H9 (cell line): Measurements from ENCODE around the gene ADAMTS18. TPM values are rescaled to one million over a fixed set of nuclear protein-coding genes. Genes with fewer than 3 reads are reported as not detected.

ENCODE experiments used
- DNase-seq: peaks from one replicate; pipeline ENCODE4 v3.0.0-alpha.2; 2017
- H2AFZ ChIP-seq: one replicate; pipeline ENCODE4 v1.6.1; 2013; ENCODE audit warnings: mild to moderate bottlenecking, low read length, control low read depth, moderate library complexity
- H2AK5ac ChIP-seq: 2 replicates; pipeline ENCODE4 v1.6.1; 2013; ENCODE audit warnings: low read length, control low read depth, mixed read lengths; ENCODE audit not compliant: insufficient read length
- H2BK120ac ChIP-seq: one replicate; pipeline ENCODE4 v1.6.1; 2013; ENCODE audit warnings: low read depth, mild to moderate bottlenecking, low read length, control low read depth, inconsistent platforms; ENCODE audit not compliant: poor library complexity, severe bottlenecking
- H2BK12ac ChIP-seq: 2 replicates; pipeline ENCODE4 v1.6.1; 2013; ENCODE audit warnings: low read length, control low read depth, mixed read lengths, low read depth; ENCODE audit not compliant: insufficient read length
- H2BK15ac ChIP-seq: 2 replicates; pipeline ENCODE4 v1.6.1; 2013; ENCODE audit warnings: low read depth, low read length, control low read depth
- H2BK20ac ChIP-seq: one replicate; pipeline ENCODE4 v1.6.1; 2013; ENCODE audit warnings: low read depth, mild to moderate bottlenecking, low read length, control low read depth, inconsistent platforms; ENCODE audit not compliant: poor library complexity, severe bottlenecking
- H2BK5ac ChIP-seq: 2 replicates; pipeline ENCODE4 v1.6.1; 2013; ENCODE audit warnings: low read length, control low read depth, mixed read lengths; ENCODE audit not compliant: insufficient read length
- H3K14ac ChIP-seq: 2 replicates; pipeline ENCODE4 v1.6.1; 2013; ENCODE audit warnings: low read length, control low read depth; ENCODE audit not compliant: insufficient read depth
- H3K18ac ChIP-seq: 2 replicates; pipeline ENCODE4 v1.6.1; 2013; ENCODE audit warnings: low read depth, mild to moderate bottlenecking, mixed read lengths, low read length, control low read depth; ENCODE audit not compliant: insufficient read length
- H3K23ac ChIP-seq: 2 replicates; pipeline ENCODE4 v1.6.1; 2013; ENCODE audit warnings: low read length, control low read depth, mixed read lengths, low read depth; ENCODE audit not compliant: insufficient read length
- H3K23me2 ChIP-seq: 2 replicates; pipeline ENCODE4 v1.6.1; 2013; ENCODE audit warnings: low read depth, mild to moderate bottlenecking, mixed read lengths, low read length, control low read depth; ENCODE audit not compliant: insufficient read length, poor library complexity, severe bottlenecking
- H3K27ac ChIP-seq: 2 replicates; pipeline ENCODE4 v1.5.1; 2013; ENCODE audit warnings: low read length, control low read depth, mixed read lengths, low read depth; ENCODE audit not compliant: insufficient read length
- H3K27me3 ChIP-seq: 2 replicates; pipeline ENCODE4 v1.6.1; 2013; ENCODE audit warnings: low read length, control low read depth, inconsistent platforms; ENCODE audit not compliant: insufficient read depth
- H3K4ac ChIP-seq: 2 replicates; pipeline ENCODE4 v1.6.1; 2013; ENCODE audit warnings: low read depth, mild to moderate bottlenecking, control low read depth, inconsistent platforms, low read length, moderate library complexity
- H3K4me1 ChIP-seq: 2 replicates; pipeline ENCODE4 v1.6.1; 2013; ENCODE audit warnings: low read length, control low read depth, inconsistent platforms; ENCODE audit not compliant: insufficient read depth
- H3K4me2 ChIP-seq: 2 replicates; pipeline ENCODE4 v1.6.1; 2013; ENCODE audit warnings: low read length, control low read depth, mixed read lengths; ENCODE audit not compliant: insufficient read length, insufficient read depth
- H3K56ac ChIP-seq: 2 replicates; pipeline ENCODE4 v1.6.1; 2013; ENCODE audit warnings: low read depth, mild to moderate bottlenecking, mixed read lengths, low read length, control low read depth; ENCODE audit not compliant: insufficient read length
- H3K79me1 ChIP-seq: 2 replicates; pipeline ENCODE4 v1.6.1; 2013; ENCODE audit warnings: low read depth, mild to moderate bottlenecking, moderate library complexity, low read length, control low read depth, inconsistent platforms; ENCODE audit not compliant: insufficient read depth, poor library complexity, severe bottlenecking
- H3K79me2 ChIP-seq: 2 replicates; pipeline ENCODE4 v1.6.1; 2013; ENCODE audit warnings: low read length, control low read depth, inconsistent platforms; ENCODE audit not compliant: insufficient read depth
- H3K9ac ChIP-seq: 2 replicates; pipeline ENCODE4 v1.6.1; 2013; ENCODE audit warnings: low read length, control low read depth, mixed read lengths; ENCODE audit not compliant: insufficient read length; ENCODE audit errors: extremely low read depth
- H3K9me3 ChIP-seq: one replicate; pipeline ENCODE4 v1.6.1; 2013; ENCODE audit warnings: low read depth, low read length, inconsistent platforms; ENCODE audit not compliant: control insufficient read depth
- H3T11ph ChIP-seq: one replicate; pipeline ENCODE4 v1.6.1; 2013; ENCODE audit warnings: mild to moderate bottlenecking, low read length, control low read depth, inconsistent platforms
- H4K20me1 ChIP-seq: one replicate; pipeline ENCODE4 v1.6.1; 2013; ENCODE audit not compliant: control insufficient read depth, insufficient read length, insufficient read depth
- H4K5ac ChIP-seq: 2 replicates; pipeline ENCODE4 v1.6.1; 2013; ENCODE audit warnings: low read depth, mild to moderate bottlenecking, mixed read lengths, low read length, control low read depth; ENCODE audit not compliant: insufficient read length
- H4K8ac ChIP-seq: replicated peaks from 2 replicates; pipeline ENCODE4 v1.6.1; 2013; ENCODE audit warnings: low read length, control low read depth, mixed read lengths, low read depth; ENCODE audit not compliant: insufficient read length
- H4K91ac ChIP-seq: 2 replicates; pipeline ENCODE4 v1.6.1; 2013; ENCODE audit warnings: low read depth, mild to moderate bottlenecking, moderate library complexity, mixed read lengths, low read length, control low read depth; ENCODE audit not compliant: insufficient read length
- H3K27ac Mint-ChIP-seq, 3 experiments: 2 replicates in 2 of 3; 3 replicates in 1 of 3; pipeline ENCODE4 v1.8.0; 2020 to 2021; ENCODE audit warnings: mixed read lengths in 3 of 3, mild to moderate bottlenecking in 1 of 3, moderate library complexity in 1 of 3
- H3K27me3 Mint-ChIP-seq: 2 replicates; pipeline ENCODE4 v1.8.0; 2021; ENCODE audit warnings: low read depth, mild to moderate bottlenecking, moderate library complexity, mixed read lengths
- H3K36me3 Mint-ChIP-seq, 3 experiments: 2 replicates in 2 of 3; 3 replicates in 1 of 3; pipeline ENCODE4 v1.8.0; 2020 to 2021; ENCODE audit warnings: low read depth in 3 of 3, mixed read lengths in 3 of 3; ENCODE audit not compliant: insufficient read depth in 1 of 3
- H3K4me1 Mint-ChIP-seq, 2 experiments: 2 replicates each; pipeline ENCODE4 v1.8.0; 2020; ENCODE audit warnings: mixed read lengths in 2 of 2
- H3K4me3 Mint-ChIP-seq, 2 experiments: 2 replicates in 1 of 2; 3 replicates in 1 of 2; pipeline ENCODE4 v1.8.0; 2020 to 2021; ENCODE audit warnings: mild to moderate bottlenecking in 2 of 2, mixed read lengths in 2 of 2, moderate library complexity in 1 of 2
- H3K9me3 Mint-ChIP-seq, 2 experiments: 2 replicates in 1 of 2; 3 replicates in 1 of 2; pipeline ENCODE4 v1.8.0; 2020; ENCODE audit warnings: mild to moderate bottlenecking in 2 of 2, mixed read lengths in 2 of 2, moderate library complexity in 1 of 2
- total RNA-seq: library from RNA; stranded (reverse); gene quantifications from 2 replicates; pipeline ENCODE4 v1.2.1, GENCODE V29; 2021
- TF ChIP-seq, protein P1 (sequence below): fragments of 200-600 bp; sonication (generic); conservative IDR thresholded peaks from 3 replicates; pipeline ENCODE4 v1.8.0; 2021; ENCODE audit warnings: antibody characterized with exemption, mild to moderate bottlenecking

The ADAMTS18 gene
- total RNA-seq, 1 experiment from 2014 or later: 0.07 TPM

DNA sequence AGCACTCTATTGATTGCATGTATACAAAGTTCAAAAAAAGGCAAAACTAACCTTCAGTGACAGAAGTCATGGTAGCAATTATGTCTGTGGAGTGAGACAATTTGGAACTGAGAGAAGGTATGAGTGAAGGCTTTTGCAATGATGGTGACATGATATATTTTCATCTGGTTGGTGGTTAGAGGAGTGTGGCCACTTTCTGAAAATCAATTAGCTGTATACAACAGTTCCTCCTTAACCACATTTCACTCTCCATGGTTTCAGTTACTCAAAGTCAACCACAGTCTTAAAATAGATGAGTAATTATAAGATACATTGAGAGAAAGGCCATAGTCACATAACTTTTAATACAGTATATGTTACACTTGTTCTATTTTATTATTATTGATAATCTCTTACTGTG is 26.2 kb downstream of the ADAMTS18 start:
- Histone ChIP-seq H3T11ph (no peak overlapping the region), H4K8ac (no peak overlapping the region), H3K79me1 (no peaks in the 10 kb centered on the region), H3K27me3 (no peaks in the 10 kb centered on the region), H3K9me3 (no peaks in the 10 kb centered on the region), H2BK120ac (no peak overlapping the region), H3K18ac (no peak overlapping the region), H3K4me1 (0 out of 2 replicates have a peak, but pooled peaks cover 2% of the 10 kb centered on the region), H2BK15ac (no peak overlapping the region), H3K23me2 (no peaks in the 10 kb centered on the region), H2AFZ (no peak overlapping the region), H4K91ac (no peak overlapping the region), H3K14ac (no peak overlapping the region), H3K56ac (no peak overlapping the region), H3K79me2 (no peaks in the 10 kb centered on the region), H4K5ac (no peak overlapping the region), H2BK5ac (no peak overlapping the region), H3K4me2 (no peak overlapping the region), H3K23ac (no peak overlapping the region), H2BK12ac (no peak overlapping the region), H3K27ac (no peak overlapping the region), H2AK5ac (no peak overlapping the region), H2BK20ac (no peak overlapping the region), H3K9ac (no peak overlapping the region), H4K20me1 (no peaks in the 10 kb centered on the region), H3K4ac (no peak overlapping the region)
- Mint-ChIP-seq H3K9me3 (peaks cover 3% of the 10 kb centered on the region in 2 experiments; a peak in 4 of 5 replicates), H3K27me3 (no peaks in the 10 kb centered on the region), H3K27ac (no peak overlapping the region), H3K4me3 (no peak overlapping the region), H3K4me1 (peaks cover 4 to 9% of the 10 kb centered on the region in 2 experiments), H3K36me3 (peaks cover 0 to 4% (median 0%) of the 10 kb centered on the region in 3 experiments; a peak in 1 of 7 replicates)
- DNase-seq: no peak
- TF ChIP-seq, protein P1, sequence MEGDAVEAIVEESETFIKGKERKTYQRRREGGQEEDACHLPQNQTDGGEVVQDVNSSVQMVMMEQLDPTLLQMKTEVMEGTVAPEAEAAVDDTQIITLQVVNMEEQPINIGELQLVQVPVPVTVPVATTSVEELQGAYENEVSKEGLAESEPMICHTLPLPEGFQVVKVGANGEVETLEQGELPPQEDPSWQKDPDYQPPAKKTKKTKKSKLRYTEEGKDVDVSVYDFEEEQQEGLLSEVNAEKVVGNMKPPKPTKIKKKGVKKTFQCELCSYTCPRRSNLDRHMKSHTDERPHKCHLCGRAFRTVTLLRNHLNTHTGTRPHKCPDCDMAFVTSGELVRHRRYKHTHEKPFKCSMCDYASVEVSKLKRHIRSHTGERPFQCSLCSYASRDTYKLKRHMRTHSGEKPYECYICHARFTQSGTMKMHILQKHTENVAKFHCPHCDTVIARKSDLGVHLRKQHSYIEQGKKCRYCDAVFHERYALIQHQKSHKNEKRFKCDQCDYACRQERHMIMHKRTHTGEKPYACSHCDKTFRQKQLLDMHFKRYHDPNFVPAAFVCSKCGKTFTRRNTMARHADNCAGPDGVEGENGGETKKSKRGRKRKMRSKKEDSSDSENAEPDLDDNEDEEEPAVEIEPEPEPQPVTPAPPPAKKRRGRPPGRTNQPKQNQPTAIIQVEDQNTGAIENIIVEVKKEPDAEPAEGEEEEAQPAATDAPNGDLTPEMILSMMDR: no peak
